Stimulated activated CD8-positive, alpha-beta memory T cell treated with anti-CD3 and anti-CD28 coated beads, Interleukin-15, amount 100 ng/mL, for 48 hours (primary cell): ENCODE measurements around the gene RAMP1.
"Not testable (repeated sequence)": the region's sequence is repeated elsewhere in the genome, so short reads cannot be mapped to it uniquely, and the experiment has no call there.

ENCODE experiments used
- DNase-seq, 2 donors: peaks; one replicate each; pipeline ENCODE4 v3.0.0-alpha.2; 2020; ENCODE audit warnings: low read depth in 2 of 2

The RAMP1 gene

GRCh38 chr2:237863689-237864443 is 4.4 kb downstream of the RAMP1 start:
- DNase-seq: no peak

GRCh38 chr2:237864444-237864931 is 5.1 kb downstream of the RAMP1 start:
- no peak for DNase-seq

- DNase-seq: no peak
These were observed 5.7 kb downstream of the RAMP1 start for GRCh38 chr2:237864940-237865622.

- DNase-seq: no peak
These were observed 6.2 kb downstream of the RAMP1 start for GRCh38 chr2:237865623-237866041.

GRCh38 chr2:237866101-237866621 is 6.7 kb downstream of the RAMP1 start:
- no peak for DNase-seq

- DNase-seq: no peak
These were observed 8.0 kb downstream of the RAMP1 start for GRCh38 chr2:237867465-237867864.

- DNase-seq: not testable (repeated sequence)
These were observed 8.7 kb downstream of the RAMP1 start for GRCh38 chr2:237868074-237868473.

GRCh38 chr2:237868631-237869342 is 9.4 kb downstream of the RAMP1 start:
- no peak for DNase-seq

GRCh38 chr2:237869343-237870102 is 10.1 kb downstream of the RAMP1 start:
- no peak for DNase-seq

GRCh38 chr2:237870126-237870525 is 10.7 kb downstream of the RAMP1 start:
- DNase-seq: no peak

- no peak for DNase-seq
These were observed 11.6 kb downstream of the RAMP1 start for GRCh38 chr2:237870754-237871651.

GRCh38 chr2:237872178-237872887 is 12.9 kb downstream of the RAMP1 start:
- DNase-seq: no peak

- DNase-seq: no peak
These were observed 14.0 kb downstream of the RAMP1 start for GRCh38 chr2:237873421-237873831.

- DNase-seq: no peak
These were observed 14.6 kb downstream of the RAMP1 start for GRCh38 chr2:237873897-237874551.

GRCh38 chr2:237874585-237875161 is 15.2 kb downstream of the RAMP1 start:
- DNase-seq: no peak

- no peak for DNase-seq
These were observed 16.0 kb downstream of the RAMP1 start for GRCh38 chr2:237875256-237876060.

GRCh38 chr2:237876061-237876526 is 16.7 kb downstream of the RAMP1 start:
- no peak for DNase-seq

GRCh38 chr2:237876532-237876931 is 17.1 kb downstream of the RAMP1 start:
- no peak for DNase-seq
